SH-SY5Y (cell line): Measurements from ENCODE around the gene OR6N1.

Experiments used
- GATA2 ChIP-seq: IDR thresholded peaks from 2 replicates; pipeline ENCODE4 v1.6.1; 2011; ENCODE audit warnings: mild to moderate bottlenecking, low read depth, low read length
- GATA3 ChIP-seq: IDR thresholded peaks from 2 replicates; pipeline ENCODE4 v1.6.1; 2011; ENCODE audit warnings: low read depth, mild to moderate bottlenecking, low read length, moderate library complexity

DNA sequence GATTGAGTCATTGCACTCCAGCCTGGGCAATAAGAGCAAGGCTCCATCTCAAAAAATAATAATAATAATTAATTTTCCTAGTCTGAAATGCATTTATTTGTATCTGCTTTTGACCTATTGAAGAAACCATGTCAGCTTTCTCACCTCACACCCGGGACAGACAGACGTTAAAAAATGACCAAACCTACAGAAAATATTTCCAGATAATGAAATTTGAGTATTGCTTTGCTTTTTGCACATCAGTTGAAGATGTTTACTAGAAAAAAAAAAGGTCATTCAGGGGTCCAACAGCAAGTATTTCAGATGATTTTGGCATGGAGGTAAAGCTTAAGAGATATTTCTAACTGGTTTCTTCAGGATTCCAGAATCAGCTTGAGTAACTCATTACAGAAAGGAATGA is 17.6 kb downstream of the OR6N1 start, which contains the start of gene OR6K6:
- no peak for TF ChIP-seq GATA3
- TF ChIP-seq GATA2: no peak
